K562 (cell line): ENCODE measurements around the gene REC8. TPM values are rescaled to one million over a fixed set of nuclear protein-coding genes. Genes with fewer than 3 reads are reported as not detected.

Source experiments
- DLX4 ChIP-seq: fragments of 250-450 bp; sonication (Bioruptor Pico); IDR thresholded peaks from 2 replicates; pipeline ENCODE4 v1.6.1; 2021; ENCODE audit warnings: mild to moderate bottlenecking
- EHMT2 ChIP-seq: fragments of 450-650 bp; IDR thresholded peaks from 2 replicates; pipeline ENCODE4 v1.6.1; 2018; ENCODE audit warnings: antibody characterized with exemption
- ELK3 ChIP-seq: fragments of 450-650 bp; formaldehyde crosslinking; IDR thresholded peaks from 2 replicates; pipeline ENCODE4 v1.4.0; 2020; ENCODE audit warnings: mild to moderate bottlenecking
- EZH2 ChIP-seq: IDR thresholded peaks from 2 replicates; pipeline ENCODE4 v1.6.1; 2012; ENCODE audit warnings: low read depth, mild to moderate bottlenecking, inconsistent platforms, low read length, borderline replicate concordance
- HDAC2 ChIP-seq: fragments of 450-650 bp; IDR thresholded peaks from 2 replicates; pipeline ENCODE4 v1.6.1; 2016; ENCODE audit warnings: mild to moderate bottlenecking
- HMGXB4 ChIP-seq: sonication (generic); formaldehyde crosslinking; IDR thresholded peaks from 2 replicates; pipeline ENCODE4 v1.8.1; 2023; ENCODE audit warnings: mild to moderate bottlenecking, missing genetic modification reagents
- NEUROD1 ChIP-seq: fragments of 150-350 bp; IDR thresholded peaks from 2 replicates; pipeline ENCODE4 v1.6.1; 2014; ENCODE audit warnings: borderline replicate concordance, low read length, low read depth; ENCODE audit not compliant: partially characterized antibody
- SMAD2 ChIP-seq: fragments of 150-350 bp; IDR thresholded peaks from 2 replicates; pipeline ENCODE4 v1.6.1; 2014; ENCODE audit warnings: low read depth, mild to moderate bottlenecking, low read length
- THRAP3 ChIP-seq: fragments of 450-650 bp; IDR thresholded peaks from 2 replicates; pipeline ENCODE4 v1.6.1; 2016; ENCODE audit warnings: mild to moderate bottlenecking, inconsistent platforms, borderline replicate concordance
- ZMIZ1 ChIP-seq, 2 experiments: fragments of 150-350 bp in 1 of 2; IDR thresholded peaks; 2 replicates each; pipeline ENCODE4 v1.6.1; 2012 to 2016; ENCODE audit warnings: low read depth in 2 of 2, low read length in 2 of 2, mild to moderate bottlenecking in 1 of 2, moderate library complexity in 1 of 2
- ZNF280B ChIP-seq: fragments of 250-450 bp; sonication (Bioruptor Pico); IDR thresholded peaks from 2 replicates; pipeline ENCODE4 v1.5.1; 2021; ENCODE audit warnings: mild to moderate bottlenecking
- ZNF282 ChIP-seq: sonication (generic); formaldehyde crosslinking; IDR thresholded peaks from 2 replicates; pipeline ENCODE4 v1.8.1; 2023; ENCODE audit warnings: missing genetic modification reagents
- ZNF41 ChIP-seq: fragments of 250-450 bp; sonication (Bioruptor Pico); conservative IDR thresholded peaks from 2 replicates; pipeline ENCODE4 v1.4.0; 2020; ENCODE audit warnings: mild to moderate bottlenecking
- ZNF551 ChIP-seq: fragments of 250-450 bp; sonication (Bioruptor Pico); IDR thresholded peaks from 2 replicates; pipeline ENCODE4 v1.5.0; 2021; ENCODE audit warnings: mild to moderate bottlenecking, moderate library complexity
- ZNF589 ChIP-seq: fragments of 200-800 bp; sonication (Bioruptor generic); IDR thresholded peaks from 2 replicates; pipeline ENCODE4 v1.6.1; 2016; ENCODE audit warnings: low read depth, missing genetic modification characterization, missing compliant biosample characterization
- ZNF740 ChIP-seq, 3 experiments: fragments of 200-800 bp in 1 of 3; sonication (Bioruptor generic) in 1 of 3; sonication (generic) in 1 of 3; formaldehyde crosslinking in 1 of 3; IDR thresholded peaks; 2 replicates each; pipeline versions ENCODE4 v1.6.1 to v1.8.0; 2016 to 2022; ENCODE audit warnings: mild to moderate bottlenecking in 2 of 3, missing compliant biosample characterization in 2 of 3, missing genetic modification characterization in 2 of 3, missing genetic modification reagents in 1 of 3
- polyA plus RNA-seq, 8 experiments: library from polyadenylated mRNA; depleted of rRNA in 4 of 8; stranded (reverse) in 5 of 8; unstranded in 3 of 8; fragments of >200 nt; fragmentation: Nextera tagmentation in 2 of 8; fragmentation: Illumina TruSeq in 1 of 8; extraction: Ambion mirVana in 2 of 8; extraction: Trizol in 1 of 8; gene quantifications; 2 replicates each; pipeline versions ENCODE4 v1.2.1 to v1.2.3, GENCODE V29; 2011 to 2014; ENCODE audit warnings: inconsistent platforms in 1 of 8, missing spikeins in 1 of 8
- total RNA-seq, 7 experiments: library from RNA; depleted of rRNA in 6 of 7; stranded (reverse); fragments of >200 nt in 6 of 7; fragmentation: Illumina TruSeq in 2 of 7; extraction: Trizol in 2 of 7; gene quantifications; 2 replicates each; pipeline versions ENCODE4 v1.2.1 to v1.2.3, GENCODE V29; 2011 to 2021; ENCODE audit warnings: low replicate concordance in 1 of 7

REC8 gene
- total and polyA plus RNA-seq, 9 of the 15 experiments (the other 6 are each of a cell fraction or from before 2014, with no cell fraction given), result 0.11 to 2.5 (median 0.85) TPM

- TF ChIP-seq ZNF740 (CRISPR knock-in tag; IDR thresholded peaks at IDR 0.05) (peak; percentile 76; the same call in 1 of the 2 replicates), ZNF740 (tag; IDR thresholded peaks at IDR 0.05) (no peak), HMGXB4 (no peak), ZNF589 (no peak), NEUROD1 (no peak), ELK3 (no peak), ZNF551 (no peak), HDAC2 (peak; percentile 46; the same call in 1 of the 2 replicates), DLX4 (no peak), ZMIZ1 (IDR thresholded peaks at IDR 0.05; ENCODE audit: low read depth in 2 of 2, low read length in 2 of 2) (no peak), EZH2 (no peak), ZNF41 (0 out of 2 replicates have a peak, but pooled peaks have one; percentile 38), THRAP3 (no peak), SMAD2 (no peak), EHMT2 (no peak), ZNF282 (CRISPR knock-in tag) (no peak), ZNF280B (0 out of 2 replicates have a peak, but pooled peaks have one; percentile 9)
Observed at GRCh38 chr14:24212924-24213865, 41.3 kb downstream of the REC8 start, which contains the start of gene CHMP4A (continued).
